Panc1 (cell line): Measurements from ENCODE around the gene PARP3. TPM values are rescaled to one million over a fixed set of nuclear protein-coding genes. Genes with fewer than 3 reads are reported as not detected.

ENCODE experiments used
- ATAC-seq: fragments of 200-7000 bp; cut with Tn5 transposase; 2 replicates; pipeline ENCODE4 v1.9.1; 2020; ENCODE audit warnings: mild to moderate bottlenecking, moderate library complexity
- BruUV-seq: library from RNA; stranded (reverse); fragments of 400-500 nt; replicated peaks from 2 replicates; lab custom pipeline; 2021; lab: Mats Ljungman, UMichigan
- CTCF ChIA-PET: fragments of 300-600 bp; sonication (Branson Sonifier 250); formaldehyde crosslinking; loops from one replicate; lab custom pipeline; 2022; ENCODE audit warnings: antibody characterized with exemption; lab: Charles Lee
- POLR2A ChIA-PET: fragments of 300-600 bp; sonication (Branson Sonifier 250); formaldehyde crosslinking; loops from one replicate; lab custom pipeline; 2022; ENCODE audit warnings: antibody characterized with exemption; lab: Charles Lee
- DNase-seq: peaks from one replicate; pipeline ENCODE4 v3.0.0-alpha.2; 2010; ENCODE audit warnings: low read depth, low spot score
- H3K27ac ChIP-seq: 2 replicates; pipeline ENCODE4 v1.5.1; 2011; ENCODE audit warnings: mild to moderate bottlenecking, low read length, inconsistent platforms
- H3K27me3 ChIP-seq: fragments of 200-500 bp; sonication (Bioruptor generic); 2 replicates; pipeline ENCODE4 v1.6.0; 2014; ENCODE audit warnings: low read length, inconsistent platforms; ENCODE audit not compliant: control insufficient read depth, insufficient read depth
- H3K36me3 ChIP-seq: fragments of 200-500 bp; sonication (Bioruptor generic); 2 replicates; pipeline ENCODE4 v1.5.1; 2014; ENCODE audit warnings: inconsistent platforms, mild to moderate bottlenecking, low read length, moderate library complexity; ENCODE audit not compliant: control insufficient read depth, insufficient read depth
- H3K4me1 ChIP-seq: 2 replicates; pipeline ENCODE4 v1.5.1; 2011; ENCODE audit warnings: inconsistent platforms, mild to moderate bottlenecking, low read length, moderate library complexity; ENCODE audit not compliant: control insufficient read depth, insufficient read depth
- H3K4me3 ChIP-seq, 2 experiments: 2 replicates each; pipeline ENCODE4 v1.5.1; 2011 to 2012; ENCODE audit warnings: low read depth in 2 of 2, low read length in 2 of 2, mild to moderate bottlenecking in 2 of 2, inconsistent platforms in 1 of 2, moderate library complexity in 1 of 2
- H3K9me3 ChIP-seq: fragments of 200-500 bp; sonication (Bioruptor generic); 2 replicates; pipeline ENCODE4 v1.5.1; 2014; ENCODE audit warnings: low read depth, mild to moderate bottlenecking, inconsistent platforms, low read length, moderate library complexity; ENCODE audit not compliant: control insufficient read depth, insufficient read depth
- CTCF ChIP-seq: fragments of 450-650 bp; IDR thresholded peaks from 2 replicates; pipeline ENCODE4 v1.5.1; 2017; ENCODE audit warnings: mild to moderate bottlenecking
- POLR2AphosphoS5 ChIP-seq: IDR thresholded peaks from 2 replicates; pipeline ENCODE4 v1.6.1; 2012; ENCODE audit warnings: mild to moderate bottlenecking, low read depth, low read length, moderate library complexity
- SIN3A ChIP-seq: IDR thresholded peaks from 2 replicates; pipeline ENCODE4 v1.6.1; 2012; ENCODE audit warnings: low read depth, mild to moderate bottlenecking, low read length, moderate library complexity, borderline replicate concordance; ENCODE audit not compliant: insufficient read depth
- TCF7L2 ChIP-seq: IDR thresholded peaks from 2 replicates; pipeline ENCODE4 v1.6.1; 2011; ENCODE audit warnings: mild to moderate bottlenecking, low read depth, low read length, inconsistent platforms
- in situ Hi-C: cut with HindIII; loops from 2 replicates; pipeline ENCODE4 v1.10.0; 2016; ENCODE audit warnings: low sequenced_read_pairs, low pct_unique_long_range_greater_than_20kb
- intact Hi-C: fragments of 100-400 bp; cut with micrococcal nuclease; formaldehyde crosslinking; loops from one replicate; pipeline ENCODE4 v1.10.0; 2022; ENCODE audit not compliant: unreplicated experiment
- total RNA-seq: library from RNA; stranded (reverse); gene quantifications from one replicate; pipeline ENCODE4 v1.2.1, GENCODE V29; 2021; ENCODE audit not compliant: unreplicated experiment
- TF ChIP-seq, protein P1 (sequence below), 2 experiments: IDR thresholded peaks; 2 replicates each; pipeline ENCODE4 v1.6.1; 2011 to 2012; ENCODE audit warnings: low read depth in 2 of 2, control low read depth in 1 of 2, low read length in 1 of 2, mild to moderate bottlenecking in 1 of 2, moderate library complexity in 1 of 2; ENCODE audit not compliant: insufficient read depth in 1 of 2

Gene PARP3
- total RNA-seq, 1 experiment from 2014 or later = 16.1 TPM

- no peak for DNase-seq
- no peaks in the 10 kb centered on the region for H3K27me3 ChIP-seq
- no peak overlapping the region for H3K27ac ChIP-seq
- ATAC-seq = no peak
- TF ChIP-seq TCF7L2 (no peak), POLR2AphosphoS5 (no peak), CTCF (no peak), SIN3A (no peak)
- TF ChIP-seq, protein P1, sequence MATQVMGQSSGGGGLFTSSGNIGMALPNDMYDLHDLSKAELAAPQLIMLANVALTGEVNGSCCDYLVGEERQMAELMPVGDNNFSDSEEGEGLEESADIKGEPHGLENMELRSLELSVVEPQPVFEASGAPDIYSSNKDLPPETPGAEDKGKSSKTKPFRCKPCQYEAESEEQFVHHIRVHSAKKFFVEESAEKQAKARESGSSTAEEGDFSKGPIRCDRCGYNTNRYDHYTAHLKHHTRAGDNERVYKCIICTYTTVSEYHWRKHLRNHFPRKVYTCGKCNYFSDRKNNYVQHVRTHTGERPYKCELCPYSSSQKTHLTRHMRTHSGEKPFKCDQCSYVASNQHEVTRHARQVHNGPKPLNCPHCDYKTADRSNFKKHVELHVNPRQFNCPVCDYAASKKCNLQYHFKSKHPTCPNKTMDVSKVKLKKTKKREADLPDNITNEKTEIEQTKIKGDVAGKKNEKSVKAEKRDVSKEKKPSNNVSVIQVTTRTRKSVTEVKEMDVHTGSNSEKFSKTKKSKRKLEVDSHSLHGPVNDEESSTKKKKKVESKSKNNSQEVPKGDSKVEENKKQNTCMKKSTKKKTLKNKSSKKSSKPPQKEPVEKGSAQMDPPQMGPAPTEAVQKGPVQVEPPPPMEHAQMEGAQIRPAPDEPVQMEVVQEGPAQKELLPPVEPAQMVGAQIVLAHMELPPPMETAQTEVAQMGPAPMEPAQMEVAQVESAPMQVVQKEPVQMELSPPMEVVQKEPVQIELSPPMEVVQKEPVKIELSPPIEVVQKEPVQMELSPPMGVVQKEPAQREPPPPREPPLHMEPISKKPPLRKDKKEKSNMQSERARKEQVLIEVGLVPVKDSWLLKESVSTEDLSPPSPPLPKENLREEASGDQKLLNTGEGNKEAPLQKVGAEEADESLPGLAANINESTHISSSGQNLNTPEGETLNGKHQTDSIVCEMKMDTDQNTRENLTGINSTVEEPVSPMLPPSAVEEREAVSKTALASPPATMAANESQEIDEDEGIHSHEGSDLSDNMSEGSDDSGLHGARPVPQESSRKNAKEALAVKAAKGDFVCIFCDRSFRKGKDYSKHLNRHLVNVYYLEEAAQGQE (IDR thresholded peaks at IDR 0.05; ENCODE audit: insufficient read depth in 1 of 2, low read depth in 2 of 2, low read length in 1 of 2) = no peak
- no peaks in the 10 kb centered on the region for H3K9me3 ChIP-seq
- ChIA-PET CTCF (no interaction called here), POLR2A (interaction anchor here (0.6 kb wide), 1 partner anchor 10 kb away, joined by 3 read pairs; no protein-coding TSS in a partner anchor)
- H3K36me3 ChIP-seq = no peaks in the 10 kb centered on the region; the same call in 1 of the 2 replicates
- no TSS peak for BruUV-seq
- intact Hi-C loops (no loop called here), in situ Hi-C loops (no loop called here)
- H3K4me1 ChIP-seq = peaks cover 7% of the 10 kb centered on the region; the same call in 1 of the 2 replicates
- no peak overlapping the region for H3K4me3 ChIP-seq
Measured at GRCh38 chr3:51945926-51946705, 4.0 kb downstream of the PARP3 start.

GRCh38 chr3:51946796-51947195 lies 4.6 kb downstream of the PARP3 start:
- no peak overlapping the region for H3K4me3 ChIP-seq
- DNase-seq (no peak), ATAC-seq (no peak)
- H3K9me3 ChIP-seq = no peaks in the 10 kb centered on the region
- in situ Hi-C loops (no loop called here), intact Hi-C loops (no loop called here)
- no peak overlapping the region for H3K27ac ChIP-seq
- no peaks in the 10 kb centered on the region for H3K27me3 ChIP-seq
- peaks cover 7% of the 10 kb centered on the region; the same call in 1 of the 2 replicates for H3K4me1 ChIP-seq
- TF ChIP-seq, protein P1 (IDR thresholded peaks at IDR 0.05; ENCODE audit: insufficient read depth in 1 of 2, low read depth in 2 of 2, low read length in 1 of 2) = no peak
- TF ChIP-seq POLR2AphosphoS5 (no peak), CTCF (no peak), SIN3A (no peak), TCF7L2 (no peak)
- no TSS peak for BruUV-seq
- CTCF ChIA-PET = no interaction called here
- POLR2A ChIA-PET = interaction anchor here (0.6 kb wide), 1 partner anchor 11 kb away, joined by 3 read pairs; no protein-coding TSS in a partner anchor
- no peaks in the 10 kb centered on the region; the same call in 1 of the 2 replicates for H3K36me3 ChIP-seq
